Immature natural killer cell (primary cell): Measurements from ENCODE around the gene NCS1. TPM values are rescaled to one million over a fixed set of nuclear protein-coding genes. Genes with fewer than 3 reads are reported as not detected.

Experiments
- DNase-seq, 3 donors: peaks; one replicate each; pipeline ENCODE4 v3.0.0; 2022; ENCODE audit warnings: mixed read lengths in 1 of 3
- H3K27ac Mint-ChIP-seq, 6 donors: one replicate each; pipeline ENCODE4 v1.8.0; 2020; ENCODE audit warnings: mixed read lengths in 6 of 6, mild to moderate bottlenecking in 5 of 6, inconsistent platforms in 4 of 6, moderate library complexity in 3 of 6
- H3K27me3 Mint-ChIP-seq, 3 donors: one replicate each; pipeline ENCODE4 v1.8.0; 2020 to 2021; ENCODE audit warnings: low read depth in 3 of 3, mild to moderate bottlenecking in 3 of 3, mixed read lengths in 3 of 3, moderate library complexity in 3 of 3, inconsistent platforms in 1 of 3
- H3K36me3 Mint-ChIP-seq, 3 donors: one replicate each; pipeline ENCODE4 v1.8.0; 2020; ENCODE audit warnings: mixed read lengths in 3 of 3, inconsistent platforms in 2 of 3, mild to moderate bottlenecking in 2 of 3
- H3K4me1 Mint-ChIP-seq, 2 donors: one replicate each; pipeline ENCODE4 v1.8.0; 2020; ENCODE audit warnings: inconsistent platforms in 2 of 2, mild to moderate bottlenecking in 2 of 2, mixed read lengths in 2 of 2, moderate library complexity in 1 of 2
- H3K4me3 Mint-ChIP-seq, 5 donors: one replicate each; pipeline ENCODE4 v1.8.0; 2020; ENCODE audit warnings: mild to moderate bottlenecking in 5 of 5, mixed read lengths in 5 of 5, inconsistent platforms in 3 of 5, moderate library complexity in 3 of 5
- H3K9me3 Mint-ChIP-seq, 6 donors: one replicate each; pipeline ENCODE4 v1.8.0; 2020; ENCODE audit warnings: mild to moderate bottlenecking in 6 of 6, mixed read lengths in 6 of 6, inconsistent platforms in 4 of 6, moderate library complexity in 3 of 6
- polyA plus RNA-seq, 3 donors: library from polyadenylated mRNA; unstranded; fragments of 300-500 nt; fragmentation: Illumina TruSeq; gene quantifications; one replicate each; pipeline ENCODE4 v1.2.3, GENCODE V29; 2021

The NCS1 gene
- polyA plus RNA-seq, 3 donors from 2014 or later, result 0.26 to 0.30 TPM; not detected in 1

DNA sequence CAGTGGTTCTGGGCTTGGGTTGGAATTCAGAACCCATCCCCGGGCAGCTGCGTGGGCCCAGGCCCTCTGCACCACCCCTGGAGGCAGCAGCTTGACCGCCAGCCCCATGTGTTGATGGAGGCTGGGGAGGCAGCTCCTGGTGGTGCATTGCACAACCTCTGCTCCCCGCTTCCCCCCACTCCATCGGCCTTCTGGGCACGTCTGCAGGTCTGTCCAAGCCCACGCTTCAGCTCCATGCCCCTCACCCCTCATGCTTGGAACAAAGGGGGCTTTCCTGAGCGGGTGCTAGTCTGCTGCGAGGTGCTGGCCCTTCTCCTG, 1.4 kb downstream of the NCS1 start:
- no peak for DNase-seq
- Mint-ChIP-seq H3K4me1 (peaks cover 6 to 12% of the 10 kb centered on the region in 2 donors), H3K4me3 (peak overlapping the region; percentile 42 to 80 (median 67)), H3K36me3 (no peaks in the 10 kb centered on the region), H3K9me3 (peaks cover 0 to 2% (median 0%) of the 10 kb centered on the region in 6 donors), H3K27me3 (peaks cover 5 to 12% (median 6%) of the 10 kb centered on the region in 3 donors), H3K27ac (peak overlapping the region in 3 of 6 donors; percentile 32 to 88 (median 51))

- Mint-ChIP-seq H3K27me3 (peaks cover 5 to 11% (median 6%) of the 10 kb centered on the region in 3 donors), H3K9me3 (peaks cover 0 to 2% (median 0%) of the 10 kb centered on the region in 6 donors), H3K4me3 (peak overlapping the region; percentile 42 to 80 (median 66)), H3K4me1 (peaks cover 6 to 12% of the 10 kb centered on the region in 2 donors), H3K36me3 (no peaks in the 10 kb centered on the region), H3K27ac (peak overlapping the region in 4 of 6 donors; percentile 40 to 88 (median 54))
- no peak for DNase-seq
Measured at GRCh38 chr9:130174025-130174424, 1.8 kb downstream of the NCS1 start.

- Mint-ChIP-seq H3K9me3 (peaks cover 0 to 2% (median 0%) of the 10 kb centered on the region in 6 donors), H3K27ac (peak overlapping the region in 3 of 6 donors; percentile 8 to 57 (median 51)), H3K4me1 (peaks cover 6 to 12% of the 10 kb centered on the region in 2 donors), H3K4me3 (peak overlapping the region in 4 of 5 donors; percentile 31 to 66 (median 44)), H3K36me3 (no peaks in the 10 kb centered on the region), H3K27me3 (peaks cover 5 to 10% (median 6%) of the 10 kb centered on the region in 3 donors)
- no peak for DNase-seq
Measured at GRCh38 chr9:130174920-130175321, 2.7 kb downstream of the NCS1 start.

DNA sequence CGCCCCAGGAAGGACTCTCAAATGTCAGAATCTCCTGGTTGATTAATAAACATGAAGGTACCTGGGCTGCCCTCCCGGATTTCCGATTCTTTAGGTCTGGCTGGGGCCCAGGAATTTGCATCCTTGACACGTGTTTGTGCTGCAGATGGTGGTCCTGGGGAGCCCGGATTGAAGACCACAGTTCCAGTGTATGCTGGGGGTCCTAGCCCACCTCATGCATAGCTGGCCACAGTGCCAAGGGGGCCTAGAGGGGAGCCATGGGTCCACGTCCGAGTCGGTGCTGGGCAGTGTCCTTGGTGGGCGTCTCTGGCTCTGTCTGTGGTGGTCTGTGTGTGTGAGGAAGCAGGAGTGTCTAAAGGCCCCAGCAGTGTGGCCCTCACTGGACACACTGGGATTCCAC, 3.2 kb downstream of the NCS1 start:
- H3K27ac Mint-ChIP-seq, result peak overlapping the region in 1 of 6 donors; percentile 51
- H3K4me3 Mint-ChIP-seq, result no peak overlapping the region
- peaks cover 6 to 12% of the 10 kb centered on the region in 2 donors for H3K4me1 Mint-ChIP-seq
- H3K36me3 Mint-ChIP-seq, result no peaks in the 10 kb centered on the region
- H3K27me3 Mint-ChIP-seq, result peaks cover 5 to 10% (median 6%) of the 10 kb centered on the region in 3 donors
- H3K9me3 Mint-ChIP-seq, result no peaks in the 10 kb centered on the region
- DNase-seq, result no peak

DNA sequence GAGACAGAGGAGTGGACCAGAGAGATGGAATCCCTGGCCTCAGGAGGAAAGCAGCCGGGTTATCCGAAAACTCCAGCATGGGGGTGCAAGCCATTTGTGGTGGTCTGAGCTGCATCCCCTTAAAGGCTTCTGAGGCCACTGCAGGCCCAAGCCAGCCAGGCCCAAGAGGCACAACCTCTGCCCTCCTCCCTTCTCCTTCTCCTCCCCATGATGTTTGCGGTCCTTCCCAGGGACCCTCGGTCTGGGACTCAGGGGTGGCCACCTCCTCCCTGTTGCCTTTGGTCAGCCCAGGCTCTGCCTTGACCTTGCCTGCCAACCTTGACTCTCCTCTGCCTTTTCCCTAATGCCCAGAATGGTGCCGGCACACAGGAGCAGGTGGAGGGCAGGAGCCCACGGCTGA, 4.6 kb downstream of the NCS1 start:
- DNase-seq, result no peak
- H3K4me1 Mint-ChIP-seq, result peaks cover 0 to 7% of the 10 kb centered on the region in 2 donors
- no peak overlapping the region for H3K27ac Mint-ChIP-seq
- no peak overlapping the region for H3K4me3 Mint-ChIP-seq
- H3K9me3 Mint-ChIP-seq, result no peaks in the 10 kb centered on the region
- no peaks in the 10 kb centered on the region for H3K36me3 Mint-ChIP-seq
- peaks cover 3 to 9% (median 4%) of the 10 kb centered on the region in 3 donors for H3K27me3 Mint-ChIP-seq

DNA sequence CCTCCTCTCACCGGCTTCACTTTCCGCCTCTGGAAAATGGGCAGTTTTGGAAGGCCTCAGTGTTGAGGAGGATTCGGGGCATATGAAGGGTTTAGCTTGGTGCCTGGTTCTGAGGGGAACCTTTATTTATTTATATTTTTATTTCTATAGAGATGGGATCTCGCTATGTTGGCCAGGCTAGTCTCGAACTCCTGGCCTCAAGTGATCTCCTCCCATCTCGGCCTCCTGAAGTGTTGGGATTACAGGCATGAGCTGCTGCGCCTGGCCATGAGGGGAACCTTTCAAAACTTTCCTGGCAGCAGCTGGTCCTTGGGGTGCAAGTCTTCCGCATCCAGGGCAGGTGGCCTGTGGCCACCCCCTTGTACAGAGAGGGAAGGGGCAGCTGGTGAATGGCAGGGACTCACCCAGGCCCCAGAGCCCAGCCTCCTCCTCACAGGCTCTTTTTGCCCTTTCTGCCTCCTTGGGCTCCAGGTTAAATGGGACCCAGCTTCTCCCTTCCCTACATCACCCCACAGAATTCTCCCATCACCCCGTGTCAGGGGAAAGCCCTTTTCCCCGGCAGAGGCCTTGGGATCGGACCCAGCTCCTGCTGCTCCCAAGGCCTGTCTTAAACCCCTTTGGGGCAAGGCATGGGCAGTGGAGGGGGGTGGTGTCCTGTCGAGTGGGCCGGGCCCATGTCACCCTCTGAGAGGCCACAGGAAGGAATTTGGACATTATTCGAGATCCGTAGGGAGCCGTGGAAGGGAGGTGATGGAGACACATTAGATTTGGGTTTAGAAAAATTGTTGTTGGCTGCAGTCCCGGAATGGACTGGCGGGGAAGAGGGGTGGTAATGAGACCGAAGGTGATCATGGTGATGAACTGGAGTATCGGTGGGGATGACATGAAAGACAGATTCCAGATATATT, 5.9 kb downstream of the NCS1 start:
- no peaks in the 10 kb centered on the region for H3K36me3 Mint-ChIP-seq
- H3K27ac Mint-ChIP-seq, result peak overlapping the region in 1 of 6 donors; percentile 11

DNA sequence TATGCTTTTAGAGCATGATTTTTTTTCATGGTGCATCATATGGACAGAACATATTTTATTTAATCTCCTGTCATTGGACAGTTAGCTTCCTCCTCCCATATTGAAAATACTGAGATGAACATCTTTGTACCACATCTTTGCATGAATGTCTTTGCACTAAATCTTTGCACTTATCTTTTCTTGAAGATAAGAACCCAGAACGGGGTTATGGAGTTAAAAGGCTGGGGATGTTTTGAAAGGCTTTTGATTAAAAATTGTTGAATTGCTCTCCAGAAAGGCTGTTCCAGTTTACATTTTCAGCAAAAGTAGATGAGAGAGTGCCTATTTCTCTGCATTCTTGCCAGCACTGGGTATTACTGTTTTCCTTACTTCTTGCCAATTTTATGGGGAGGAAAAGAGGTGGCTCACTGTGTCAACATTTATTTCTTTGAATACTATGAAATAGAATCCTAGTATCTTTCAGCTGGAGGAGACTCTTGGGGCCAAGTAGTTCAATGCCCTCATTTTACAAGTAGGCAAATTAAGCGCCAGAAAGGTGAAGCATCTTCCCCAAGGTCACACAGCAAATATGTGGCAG, 7.2 kb downstream of the NCS1 start:
- no peak overlapping the region for H3K4me3 Mint-ChIP-seq
- DNase-seq, result no peak
- H3K4me1 Mint-ChIP-seq, result no peaks in the 10 kb centered on the region
- H3K27ac Mint-ChIP-seq, result peak overlapping the region in 2 of 6 donors; percentile 26 to 44
- H3K36me3 Mint-ChIP-seq, result no peaks in the 10 kb centered on the region
- H3K9me3 Mint-ChIP-seq, result no peaks in the 10 kb centered on the region
- peaks cover 1 to 2% (median 1%) of the 10 kb centered on the region in 3 donors for H3K27me3 Mint-ChIP-seq

More for the DNA sequence above, 5.9 kb downstream of the NCS1 start:
- no peaks in the 10 kb centered on the region for H3K9me3 Mint-ChIP-seq
- H3K27me3 Mint-ChIP-seq, result peaks cover 2 to 5% (median 3%) of the 10 kb centered on the region in 3 donors
- H3K4me1 Mint-ChIP-seq, result peaks cover 0 to 6% of the 10 kb centered on the region in 2 donors
- DNase-seq, result no peak
- no peak overlapping the region for H3K4me3 Mint-ChIP-seq

DNA sequence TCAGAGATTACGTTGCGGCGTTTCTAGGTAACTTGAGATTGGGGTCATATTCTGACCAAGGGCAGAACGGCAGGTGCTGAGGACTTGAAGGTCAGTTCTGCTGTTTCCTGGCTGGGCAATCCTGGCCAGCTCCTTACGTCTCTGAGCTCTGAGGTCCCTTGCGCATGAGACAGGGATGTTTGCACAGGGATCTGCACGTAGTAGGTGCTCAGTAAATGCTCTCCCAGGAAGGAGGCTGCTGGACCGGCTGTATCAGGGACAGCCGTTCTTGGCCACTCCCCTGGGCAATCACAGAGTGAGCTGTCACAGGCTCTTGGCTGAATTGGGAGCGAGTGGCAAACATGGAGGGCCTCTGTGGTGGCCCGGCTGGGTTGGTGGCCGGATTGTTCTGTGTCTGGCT, 8.3 kb downstream of the NCS1 start:
- Mint-ChIP-seq H3K4me1 (no peaks in the 10 kb centered on the region), H3K36me3 (no peaks in the 10 kb centered on the region), H3K27me3 (peaks cover 0 to 1% (median under 1%) of the 10 kb centered on the region in 3 donors), H3K9me3 (no peaks in the 10 kb centered on the region), H3K27ac (peak overlapping the region in 2 of 6 donors; percentile 27), H3K4me3 (no peak overlapping the region)
- no peak for DNase-seq

DNA sequence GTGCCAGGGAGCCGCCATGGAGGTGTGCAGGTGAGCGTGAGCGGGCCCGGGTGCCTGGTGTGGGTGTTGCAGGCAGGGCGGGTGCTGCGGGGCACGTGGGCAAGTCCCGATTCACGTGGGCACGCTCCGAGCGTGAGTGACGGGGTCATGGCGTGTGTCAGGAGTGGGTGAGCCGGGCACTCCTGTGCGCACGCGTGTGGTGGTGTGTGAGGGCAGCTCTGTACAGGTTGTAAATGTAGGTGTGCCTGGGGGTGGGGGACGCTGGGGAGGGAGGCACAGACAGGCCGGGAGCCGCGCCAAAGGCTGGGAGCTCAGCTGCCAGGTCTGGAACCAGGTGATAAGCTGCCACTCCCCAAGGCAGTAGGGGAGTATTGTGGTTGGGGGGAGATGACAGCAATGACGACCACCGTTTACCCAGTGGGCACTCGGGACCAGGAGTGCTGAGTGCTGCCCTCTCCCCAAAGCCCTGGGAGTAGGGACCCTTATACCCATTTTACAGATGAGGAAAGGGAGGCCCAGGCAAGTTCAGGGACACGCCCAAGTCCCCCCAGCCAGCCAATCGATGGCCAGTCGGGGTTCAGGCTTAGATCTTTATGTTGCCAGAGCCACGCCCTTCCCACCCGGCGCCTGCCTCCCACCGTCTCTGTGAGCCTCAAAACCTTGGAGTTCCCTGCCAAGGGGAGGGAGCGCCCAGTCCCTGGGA, 9.6 kb downstream of the NCS1 start:
- no peaks in the 10 kb centered on the region for H3K9me3 Mint-ChIP-seq
- H3K36me3 Mint-ChIP-seq, result no peaks in the 10 kb centered on the region
- no peaks in the 10 kb centered on the region for H3K4me1 Mint-ChIP-seq

GRCh38 chr9:130182381-130182909, 10.2 kb downstream of the NCS1 start:
- peaks cover 0 to 4% (median 0%) of the 10 kb centered on the region in 3 donors for H3K27me3 Mint-ChIP-seq

More for the DNA sequence above, 9.6 kb downstream of the NCS1 start:
- no peak for DNase-seq
- Mint-ChIP-seq H3K4me3 (no peak overlapping the region), H3K27me3 (peaks cover 0 to 4% (median 1%) of the 10 kb centered on the region in 3 donors), H3K27ac (no peak overlapping the region)

GRCh38 chr9:130183133-130183762, 11.0 kb downstream of the NCS1 start:
- H3K4me1 Mint-ChIP-seq, result no peaks in the 10 kb centered on the region
- H3K27me3 Mint-ChIP-seq, result peaks cover 0 to 4% (median 0%) of the 10 kb centered on the region in 3 donors
- no peak overlapping the region for H3K4me3 Mint-ChIP-seq
- H3K27ac Mint-ChIP-seq, result peak overlapping the region in 3 of 6 donors; percentile 6 to 43 (median 22)
- no peaks in the 10 kb centered on the region for H3K36me3 Mint-ChIP-seq
- no peak for DNase-seq
- no peaks in the 10 kb centered on the region for H3K9me3 Mint-ChIP-seq

More at GRCh38 chr9:130182381-130182909, 10.2 kb downstream of the NCS1 start:
- no peaks in the 10 kb centered on the region for H3K4me1 Mint-ChIP-seq
- H3K9me3 Mint-ChIP-seq, result no peaks in the 10 kb centered on the region
- DNase-seq, result no peak
- no peak overlapping the region for H3K4me3 Mint-ChIP-seq
- H3K27ac Mint-ChIP-seq, result no peak overlapping the region
- H3K36me3 Mint-ChIP-seq, result no peaks in the 10 kb centered on the region

DNA sequence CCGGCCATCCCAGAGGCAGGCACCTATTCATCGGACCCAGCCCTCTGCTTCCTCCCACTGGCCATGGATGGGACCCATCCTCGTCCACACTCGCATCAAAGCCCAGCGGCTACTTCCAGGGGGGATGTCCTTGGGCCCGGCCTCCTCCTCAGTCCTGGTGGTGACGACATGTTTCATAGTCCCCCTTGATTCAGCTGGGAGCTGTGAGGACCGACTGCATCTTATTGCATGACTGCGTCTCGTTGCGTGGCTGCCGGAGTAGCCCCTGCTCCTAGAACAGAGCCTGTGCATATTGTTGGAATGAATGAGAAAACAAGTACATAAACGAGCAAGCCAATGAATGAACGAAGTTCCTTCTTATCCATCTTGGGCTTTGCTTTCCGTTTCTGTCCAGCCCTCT, 12.8 kb downstream of the NCS1 start:
- DNase-seq, result no peak
- H3K4me1 Mint-ChIP-seq, result no peaks in the 10 kb centered on the region
- no peaks in the 10 kb centered on the region for H3K36me3 Mint-ChIP-seq
- no peak overlapping the region for H3K4me3 Mint-ChIP-seq
- H3K27me3 Mint-ChIP-seq, result peaks cover 0 to 4% (median 2%) of the 10 kb centered on the region in 3 donors
- H3K9me3 Mint-ChIP-seq, result no peaks in the 10 kb centered on the region
- no peak overlapping the region for H3K27ac Mint-ChIP-seq

DNA sequence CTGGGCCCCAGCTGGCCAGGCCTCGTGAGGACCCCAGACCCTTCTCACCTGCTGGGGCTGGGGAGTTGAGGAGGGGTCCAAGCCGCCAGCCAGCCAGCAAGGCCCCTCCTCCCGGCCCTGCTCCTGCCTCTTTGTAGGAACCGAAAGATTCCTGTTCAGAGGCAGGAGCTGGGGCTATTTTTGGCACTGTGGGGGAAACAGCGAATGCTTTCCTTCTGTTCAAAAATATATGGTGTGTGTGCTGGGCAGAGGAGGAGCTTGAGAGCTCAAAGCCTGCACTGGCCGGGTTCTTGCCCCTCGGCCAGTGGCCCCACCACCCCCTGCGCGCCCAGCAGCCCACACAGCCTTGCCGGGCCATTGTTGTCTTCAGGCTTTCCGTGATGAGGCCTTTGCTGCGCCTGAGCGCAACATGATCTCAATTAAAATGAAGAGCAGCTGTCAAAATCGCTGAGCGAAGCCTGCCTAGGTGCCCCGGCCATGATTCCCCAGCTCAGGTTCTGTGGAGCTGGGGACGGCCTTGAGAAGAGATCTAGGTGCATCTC, 13.4 kb downstream of the NCS1 start:
- peaks cover 0 to 4% (median 2%) of the 10 kb centered on the region in 3 donors for H3K27me3 Mint-ChIP-seq
- no peak for DNase-seq
- no peaks in the 10 kb centered on the region for H3K36me3 Mint-ChIP-seq
- H3K4me1 Mint-ChIP-seq, result no peaks in the 10 kb centered on the region
- no peak overlapping the region for H3K4me3 Mint-ChIP-seq
- H3K9me3 Mint-ChIP-seq, result no peaks in the 10 kb centered on the region
- H3K27ac Mint-ChIP-seq, result no peak overlapping the region
